Measurements from ENCODE around the gene INHBC.

Gene INHBC

DNA sequence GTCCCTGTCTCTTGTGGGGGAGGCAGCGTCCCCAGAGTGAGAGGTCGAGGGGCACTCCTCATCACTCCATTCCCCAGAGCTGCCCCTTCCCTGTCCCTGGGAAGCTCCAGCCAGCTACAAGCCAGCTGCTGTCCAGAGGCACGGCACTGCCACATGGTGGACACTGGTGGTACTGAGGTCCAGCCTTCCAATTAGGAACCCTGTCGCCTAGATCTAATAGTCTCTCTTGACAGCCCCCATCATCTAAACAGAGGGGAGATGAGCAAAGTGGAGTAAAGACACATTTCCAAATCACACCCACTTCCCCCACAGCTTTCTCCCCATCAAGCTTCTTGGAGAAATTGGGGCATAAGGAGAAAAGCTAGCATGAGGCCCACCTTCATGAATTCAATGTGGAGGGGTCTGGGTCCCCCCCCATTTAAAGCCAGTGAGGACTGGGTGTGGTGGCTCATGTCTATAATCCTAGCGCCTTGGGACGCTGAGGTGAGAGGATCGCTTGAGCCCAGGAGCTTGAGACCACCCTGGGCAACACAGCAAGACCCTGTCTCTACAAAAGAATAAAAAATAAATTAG is 18.4 kb downstream of the INHBC start:
- TF ChIP-seq, protein P1, sequence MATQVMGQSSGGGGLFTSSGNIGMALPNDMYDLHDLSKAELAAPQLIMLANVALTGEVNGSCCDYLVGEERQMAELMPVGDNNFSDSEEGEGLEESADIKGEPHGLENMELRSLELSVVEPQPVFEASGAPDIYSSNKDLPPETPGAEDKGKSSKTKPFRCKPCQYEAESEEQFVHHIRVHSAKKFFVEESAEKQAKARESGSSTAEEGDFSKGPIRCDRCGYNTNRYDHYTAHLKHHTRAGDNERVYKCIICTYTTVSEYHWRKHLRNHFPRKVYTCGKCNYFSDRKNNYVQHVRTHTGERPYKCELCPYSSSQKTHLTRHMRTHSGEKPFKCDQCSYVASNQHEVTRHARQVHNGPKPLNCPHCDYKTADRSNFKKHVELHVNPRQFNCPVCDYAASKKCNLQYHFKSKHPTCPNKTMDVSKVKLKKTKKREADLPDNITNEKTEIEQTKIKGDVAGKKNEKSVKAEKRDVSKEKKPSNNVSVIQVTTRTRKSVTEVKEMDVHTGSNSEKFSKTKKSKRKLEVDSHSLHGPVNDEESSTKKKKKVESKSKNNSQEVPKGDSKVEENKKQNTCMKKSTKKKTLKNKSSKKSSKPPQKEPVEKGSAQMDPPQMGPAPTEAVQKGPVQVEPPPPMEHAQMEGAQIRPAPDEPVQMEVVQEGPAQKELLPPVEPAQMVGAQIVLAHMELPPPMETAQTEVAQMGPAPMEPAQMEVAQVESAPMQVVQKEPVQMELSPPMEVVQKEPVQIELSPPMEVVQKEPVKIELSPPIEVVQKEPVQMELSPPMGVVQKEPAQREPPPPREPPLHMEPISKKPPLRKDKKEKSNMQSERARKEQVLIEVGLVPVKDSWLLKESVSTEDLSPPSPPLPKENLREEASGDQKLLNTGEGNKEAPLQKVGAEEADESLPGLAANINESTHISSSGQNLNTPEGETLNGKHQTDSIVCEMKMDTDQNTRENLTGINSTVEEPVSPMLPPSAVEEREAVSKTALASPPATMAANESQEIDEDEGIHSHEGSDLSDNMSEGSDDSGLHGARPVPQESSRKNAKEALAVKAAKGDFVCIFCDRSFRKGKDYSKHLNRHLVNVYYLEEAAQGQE (IDR thresholded peaks at IDR 0.05; ENCODE audit: insufficient replicate concordance, low read depth): no peak
- no peak for TF ChIP-seq SPI1 (IDR thresholded peaks at IDR 0.05; ENCODE audit: borderline replicate concordance, low read depth)
- TF ChIP-seq, protein P2, sequence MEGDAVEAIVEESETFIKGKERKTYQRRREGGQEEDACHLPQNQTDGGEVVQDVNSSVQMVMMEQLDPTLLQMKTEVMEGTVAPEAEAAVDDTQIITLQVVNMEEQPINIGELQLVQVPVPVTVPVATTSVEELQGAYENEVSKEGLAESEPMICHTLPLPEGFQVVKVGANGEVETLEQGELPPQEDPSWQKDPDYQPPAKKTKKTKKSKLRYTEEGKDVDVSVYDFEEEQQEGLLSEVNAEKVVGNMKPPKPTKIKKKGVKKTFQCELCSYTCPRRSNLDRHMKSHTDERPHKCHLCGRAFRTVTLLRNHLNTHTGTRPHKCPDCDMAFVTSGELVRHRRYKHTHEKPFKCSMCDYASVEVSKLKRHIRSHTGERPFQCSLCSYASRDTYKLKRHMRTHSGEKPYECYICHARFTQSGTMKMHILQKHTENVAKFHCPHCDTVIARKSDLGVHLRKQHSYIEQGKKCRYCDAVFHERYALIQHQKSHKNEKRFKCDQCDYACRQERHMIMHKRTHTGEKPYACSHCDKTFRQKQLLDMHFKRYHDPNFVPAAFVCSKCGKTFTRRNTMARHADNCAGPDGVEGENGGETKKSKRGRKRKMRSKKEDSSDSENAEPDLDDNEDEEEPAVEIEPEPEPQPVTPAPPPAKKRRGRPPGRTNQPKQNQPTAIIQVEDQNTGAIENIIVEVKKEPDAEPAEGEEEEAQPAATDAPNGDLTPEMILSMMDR (IDR thresholded peaks at IDR 0.05; ENCODE audit: insufficient read depth, low read length): peak; percentile 91
- no peak for TF ChIP-seq GABPA (IDR thresholded peaks at IDR 0.05; ENCODE audit: low read depth)
- TF ChIP-seq POLR2AphosphoS5 (IDR thresholded peaks at IDR 0.05; ENCODE audit: low read depth): no peak
- peak in 1 of 2 experiments; percentile 70 for DNase-seq (ENCODE audit: low read depth in 1 of 2, low spot score in 1 of 2)
- Histone ChIP-seq H3K27me3 (ENCODE audit: insufficient read depth, poor library complexity, severe bottlenecking) (no peaks in the 10 kb centered on the region), H3K27ac (replicated peaks) (no peak overlapping the region), H3K4me3 (replicated peaks; ENCODE audit: insufficient read depth, low read length) (no peak overlapping the region)

DNA sequence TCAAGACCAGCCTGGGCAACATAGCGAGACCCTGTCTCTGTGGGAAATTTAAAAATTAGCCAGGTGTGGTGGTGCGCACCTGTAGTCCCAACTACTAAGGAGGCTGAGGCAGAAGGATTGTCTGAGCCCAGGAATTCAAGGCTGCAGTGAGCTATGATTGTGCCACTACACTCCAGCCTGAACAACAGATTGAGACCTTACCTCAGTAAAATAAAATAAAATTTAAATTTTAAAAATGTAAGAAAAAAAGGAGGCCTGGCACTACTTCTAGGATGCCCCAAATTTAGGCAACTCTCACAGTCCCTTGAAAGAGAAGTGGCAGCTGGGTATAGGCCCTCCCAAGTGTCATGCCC is 19.6 kb downstream of the INHBC start:
- no peak overlapping the region for H3K27ac ChIP-seq (replicated peaks)
- no peak for TF ChIP-seq GABPA (IDR thresholded peaks at IDR 0.05; ENCODE audit: low read depth)
- TF ChIP-seq, protein P2 (IDR thresholded peaks at IDR 0.05; ENCODE audit: insufficient read depth, low read length): no peak
- TF ChIP-seq, protein P1 (IDR thresholded peaks at IDR 0.05; ENCODE audit: insufficient replicate concordance, low read depth): no peak
- no peak for TF ChIP-seq POLR2AphosphoS5 (IDR thresholded peaks at IDR 0.05; ENCODE audit: low read depth)
- TF ChIP-seq SPI1 (IDR thresholded peaks at IDR 0.05; ENCODE audit: borderline replicate concordance, low read depth): no peak
- no peak for DNase-seq (ENCODE audit: low read depth in 1 of 2, low spot score in 1 of 2)
- no peaks in the 10 kb centered on the region for H3K27me3 ChIP-seq (ENCODE audit: insufficient read depth, poor library complexity, severe bottlenecking)
- H3K4me3 ChIP-seq (replicated peaks; ENCODE audit: insufficient read depth, low read length): no peak overlapping the region

DNA sequence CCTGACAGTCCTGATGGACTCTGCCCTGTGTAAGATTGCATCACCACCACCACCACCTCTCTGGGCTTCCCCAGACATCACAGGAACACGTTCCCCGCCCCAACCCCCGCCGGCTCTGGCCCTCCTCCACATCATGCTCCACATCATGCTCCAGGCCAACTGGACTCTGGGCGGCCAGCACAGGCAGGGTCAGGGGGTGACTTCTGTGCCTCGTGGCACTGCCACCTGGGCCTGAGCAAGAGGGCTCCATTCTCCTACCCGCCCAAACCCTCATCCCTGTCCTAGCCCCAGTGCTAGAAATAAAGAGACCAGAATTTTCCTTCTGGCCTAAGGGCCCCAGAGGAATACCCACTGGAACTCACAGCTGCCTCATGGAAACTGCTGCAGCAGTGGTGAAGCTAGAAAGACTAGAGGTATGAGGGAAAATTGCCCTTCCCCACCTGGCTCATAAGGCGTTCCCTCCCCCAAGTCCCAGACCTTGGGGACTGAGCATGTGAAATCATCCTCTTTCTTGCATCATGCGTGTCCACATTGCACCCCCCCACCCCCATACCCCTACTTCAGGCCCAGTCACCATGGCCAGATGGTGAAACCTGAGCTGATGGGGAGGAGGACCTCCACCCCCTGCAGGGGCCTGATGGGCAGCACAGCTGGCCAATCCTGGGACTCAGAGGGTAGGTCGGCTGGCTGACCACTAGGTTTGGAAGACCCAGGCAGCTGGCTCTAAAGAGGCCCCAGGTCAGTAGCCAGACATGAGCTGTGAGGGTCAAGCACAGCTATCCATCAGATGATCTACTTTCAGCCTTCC is 20.2 kb downstream of the INHBC start, which contains the start of gene INHBE:
Gene INHBE (plus strand): TSS at position 742 of the 808 bp plus-strand sequence. CDS start 230 bp downstream, outside the sequence.
- TF ChIP-seq SPI1 (IDR thresholded peaks at IDR 0.05; ENCODE audit: borderline replicate concordance, low read depth): no peak
- TF ChIP-seq, protein P1 (IDR thresholded peaks at IDR 0.05; ENCODE audit: insufficient replicate concordance, low read depth): no peak
- no peak for TF ChIP-seq POLR2AphosphoS5 (IDR thresholded peaks at IDR 0.05; ENCODE audit: low read depth)
- TF ChIP-seq, protein P2 (IDR thresholded peaks at IDR 0.05; ENCODE audit: insufficient read depth, low read length): no peak
- TF ChIP-seq GABPA (IDR thresholded peaks at IDR 0.05; ENCODE audit: low read depth): no peak
- no peaks in the 10 kb centered on the region for H3K27me3 ChIP-seq (ENCODE audit: insufficient read depth, poor library complexity, severe bottlenecking)
- peak within 1 kb of the TSS; percentile 27 for H3K27ac ChIP-seq (replicated peaks)
- DNase-seq (ENCODE audit: low read depth in 1 of 2, low spot score in 1 of 2): peak in 1 of 2 experiments; percentile 30
- no peak within 1 kb of the TSS for H3K4me3 ChIP-seq (replicated peaks; ENCODE audit: insufficient read depth, low read length)

Measured in HL-60 (cell line).